GM10248 (cell line): ENCODE data around the gene DRICH1.
"Not testable (repeated sequence)": the region's sequence is repeated elsewhere in the genome, so short reads cannot be mapped to it uniquely, and the experiment has no call there.

Experiments
- CTCF ChIA-PET: fragments of 300-600 bp; sonication (Branson Sonifier 250); formaldehyde crosslinking; extraction: SDS; loops from one replicate; lab custom pipeline; 2021; ENCODE audit warnings: antibody characterized with exemption; lab: Yijun Ruan, JAX
- POLR2A ChIA-PET: fragments of 350-650 bp; sonication (Branson Sonifier 250); formaldehyde crosslinking; extraction: SDS; loops from one replicate; lab custom pipeline; 2020; ENCODE audit warnings: antibody characterized with exemption; lab: Yijun Ruan, JAX
- DNase-seq: peaks from one replicate; pipeline ENCODE4 v3.0.0; 2012; ENCODE audit errors: extremely low spot score
- TF ChIP-seq, protein P1 (sequence below): IDR thresholded peaks from 2 replicates; pipeline ENCODE4 v1.5.1; 2012; ENCODE audit warnings: mild to moderate bottlenecking, low read depth; ENCODE audit errors: extremely low read depth, missing control alignments, control extremely low read depth

The DRICH1 gene

DNA sequence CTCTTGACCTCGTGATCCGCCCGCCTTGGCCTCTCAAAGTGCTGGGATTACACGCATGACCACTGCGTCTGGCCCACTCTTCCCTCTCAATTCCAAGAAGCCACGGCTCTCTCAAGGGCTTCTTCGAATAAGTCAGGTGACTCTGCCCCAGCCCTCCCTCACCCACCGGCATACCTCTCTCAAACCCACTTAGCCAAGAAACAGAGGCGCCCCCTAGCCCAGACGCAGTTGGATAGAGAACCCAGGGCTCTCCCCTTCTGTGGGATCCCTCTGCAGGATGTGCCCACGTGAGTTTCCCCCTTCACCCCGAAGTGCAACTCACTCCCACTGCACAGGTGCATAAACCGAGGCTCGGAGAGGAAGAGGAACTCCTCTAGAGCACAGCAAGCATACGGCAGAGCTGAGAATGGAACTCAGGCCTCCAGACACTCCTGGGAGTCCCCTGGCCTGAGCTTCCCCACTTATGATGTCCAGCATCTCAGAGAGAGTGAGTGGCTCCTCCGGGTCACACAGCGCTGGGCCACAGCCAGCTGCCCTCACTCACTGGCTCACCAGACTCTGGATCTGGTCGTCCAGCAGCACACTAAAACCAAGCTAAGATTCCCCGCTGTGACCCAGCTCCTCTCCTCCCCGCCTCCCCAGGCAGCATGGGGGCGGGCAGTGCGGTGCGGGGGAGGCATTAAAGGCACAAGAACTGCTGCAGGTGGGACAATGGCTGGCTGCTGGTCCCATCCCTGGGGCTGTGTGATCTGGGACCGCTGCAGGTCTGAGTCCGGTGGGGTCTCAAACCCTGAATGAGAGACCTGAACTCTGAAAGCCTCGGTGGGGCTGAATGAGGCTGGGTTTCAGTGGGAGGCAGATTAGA is 41.9 kb upstream of the DRICH1 start:
- ChIA-PET CTCF (interaction anchor here (0.7 to 1.0 kb wide), 2 partner anchors 12 kb away, joined by 3 to 4 read pairs; no protein-coding TSS in a partner anchor), POLR2A (no interaction called here)
- no peak for DNase-seq
- TF ChIP-seq, protein P1, sequence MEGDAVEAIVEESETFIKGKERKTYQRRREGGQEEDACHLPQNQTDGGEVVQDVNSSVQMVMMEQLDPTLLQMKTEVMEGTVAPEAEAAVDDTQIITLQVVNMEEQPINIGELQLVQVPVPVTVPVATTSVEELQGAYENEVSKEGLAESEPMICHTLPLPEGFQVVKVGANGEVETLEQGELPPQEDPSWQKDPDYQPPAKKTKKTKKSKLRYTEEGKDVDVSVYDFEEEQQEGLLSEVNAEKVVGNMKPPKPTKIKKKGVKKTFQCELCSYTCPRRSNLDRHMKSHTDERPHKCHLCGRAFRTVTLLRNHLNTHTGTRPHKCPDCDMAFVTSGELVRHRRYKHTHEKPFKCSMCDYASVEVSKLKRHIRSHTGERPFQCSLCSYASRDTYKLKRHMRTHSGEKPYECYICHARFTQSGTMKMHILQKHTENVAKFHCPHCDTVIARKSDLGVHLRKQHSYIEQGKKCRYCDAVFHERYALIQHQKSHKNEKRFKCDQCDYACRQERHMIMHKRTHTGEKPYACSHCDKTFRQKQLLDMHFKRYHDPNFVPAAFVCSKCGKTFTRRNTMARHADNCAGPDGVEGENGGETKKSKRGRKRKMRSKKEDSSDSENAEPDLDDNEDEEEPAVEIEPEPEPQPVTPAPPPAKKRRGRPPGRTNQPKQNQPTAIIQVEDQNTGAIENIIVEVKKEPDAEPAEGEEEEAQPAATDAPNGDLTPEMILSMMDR = no peak

GRCh38 chr22:23673050-23673620 is 41.0 kb upstream of the DRICH1 start:
- ChIA-PET POLR2A (no interaction called here), CTCF (interaction anchor here (1.0 kb wide), 1 partner anchor 13 kb away, joined by 4 read pairs; no protein-coding TSS in a partner anchor)
- DNase-seq = no peak
- TF ChIP-seq, protein P1 = no peak

- CTCF ChIA-PET, DNase-seq, POLR2A ChIA-PET: not testable (repeated sequence)
Observed at GRCh38 chr22:23672307-23673049, 40.4 kb upstream of the DRICH1 start.

GRCh38 chr22:23671387-23671786 is 39.3 kb upstream of the DRICH1 start:
- POLR2A ChIA-PET, CTCF ChIA-PET: not testable (repeated sequence)

GRCh38 chr22:23670378-23671295 is 38.5 kb upstream of the DRICH1 start:
- ChIA-PET POLR2A (no interaction called here), CTCF (no interaction called here)
- TF ChIP-seq, protein P1 = no peak
- no peak for DNase-seq

More at GRCh38 chr22:23671387-23671786, 39.3 kb upstream of the DRICH1 start:
- not testable (repeated sequence) for DNase-seq

DNA sequence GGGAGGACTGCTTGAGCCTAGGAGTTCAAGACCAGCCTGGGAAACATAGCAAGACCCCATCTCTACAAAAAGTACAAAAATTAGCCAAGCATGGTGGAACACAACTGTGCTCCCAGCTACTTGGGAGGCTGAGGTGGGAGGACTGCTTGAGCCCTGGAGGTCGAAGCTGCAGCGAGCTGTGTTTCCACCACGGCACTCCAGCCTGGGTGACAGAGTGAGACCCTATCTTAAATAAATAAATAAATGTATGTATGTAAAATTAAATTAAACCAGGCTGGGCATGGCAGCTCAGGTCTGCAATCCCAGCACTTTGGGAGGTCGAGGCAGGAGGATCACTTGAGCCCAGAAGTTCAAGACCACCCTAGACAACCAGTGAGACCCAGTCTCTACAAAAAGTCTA is 28.3 kb upstream of the DRICH1 start:
- POLR2A ChIA-PET, DNase-seq, CTCF ChIA-PET: not testable (repeated sequence)

DNA sequence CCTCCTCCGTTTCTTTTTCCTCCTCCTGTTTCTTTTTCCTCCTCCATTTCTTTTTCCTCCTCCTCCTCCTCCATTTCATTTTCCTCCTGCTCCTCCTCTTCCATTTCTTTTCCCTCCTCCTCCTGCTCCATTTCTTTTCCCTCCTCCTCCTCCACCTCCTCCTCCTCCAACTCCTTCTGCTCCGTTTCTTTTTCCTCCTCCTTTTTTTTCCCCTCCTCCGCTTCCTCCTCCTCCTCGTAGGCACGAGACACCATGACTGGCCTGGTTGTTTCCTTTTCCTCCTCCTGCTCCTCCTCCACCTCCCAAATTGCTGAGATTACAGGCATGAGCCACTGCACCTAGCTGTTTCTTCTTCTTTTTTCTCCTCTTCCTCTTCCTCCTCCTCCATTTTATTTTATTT is 25.6 kb upstream of the DRICH1 start:
- TF ChIP-seq, protein P1 = no peak
- DNase-seq = no peak
- CTCF ChIA-PET = no interaction called here
- POLR2A ChIA-PET = no interaction called here
